Glomerular endothelial cell (primary cell): ENCODE data around the gene OR2Y1. TPM values are rescaled to one million over a fixed set of nuclear protein-coding genes. Genes with fewer than 3 reads are reported as not detected.
"Not testable (repeated sequence)": the region's sequence is repeated elsewhere in the genome, so short reads cannot be mapped to it uniquely, and the experiment has no call there.

Experiments
- DNase-seq: peaks from one replicate; pipeline ENCODE4 v3.0.0-alpha.2; 2011; ENCODE audit warnings: low read depth, low spot score; ENCODE audit errors: extremely low read depth
- total RNA-seq: library from RNA; depleted of rRNA; stranded (reverse); fragments of >200 nt; gene quantifications from 2 replicates; pipeline ENCODE4 v1.2.3, GENCODE V29; 2015

OR2Y1 gene
- total RNA-seq, 1 donor from 2014 or later = not detected

DNA sequence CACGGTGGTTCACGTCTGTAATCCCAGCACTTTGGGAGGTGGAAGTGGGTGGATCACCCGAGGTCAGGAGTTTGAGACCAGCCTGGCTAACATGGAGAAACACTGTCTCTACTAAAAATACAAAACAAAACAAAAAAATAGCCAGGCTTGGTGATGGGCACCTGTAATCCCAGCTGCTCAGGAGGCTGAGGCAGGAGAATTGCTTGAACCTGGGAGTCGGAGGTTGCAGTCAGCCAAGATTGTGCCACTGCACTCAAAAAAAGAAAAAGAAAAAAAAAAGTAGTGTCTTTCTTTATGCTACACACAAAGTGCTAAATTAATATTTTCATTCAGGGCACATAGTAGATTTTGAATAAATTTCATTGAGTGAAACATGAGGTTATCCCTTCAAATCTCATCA, 1.1 kb upstream of the OR2Y1 start:
- DNase-seq = not testable (repeated sequence)

DNA sequence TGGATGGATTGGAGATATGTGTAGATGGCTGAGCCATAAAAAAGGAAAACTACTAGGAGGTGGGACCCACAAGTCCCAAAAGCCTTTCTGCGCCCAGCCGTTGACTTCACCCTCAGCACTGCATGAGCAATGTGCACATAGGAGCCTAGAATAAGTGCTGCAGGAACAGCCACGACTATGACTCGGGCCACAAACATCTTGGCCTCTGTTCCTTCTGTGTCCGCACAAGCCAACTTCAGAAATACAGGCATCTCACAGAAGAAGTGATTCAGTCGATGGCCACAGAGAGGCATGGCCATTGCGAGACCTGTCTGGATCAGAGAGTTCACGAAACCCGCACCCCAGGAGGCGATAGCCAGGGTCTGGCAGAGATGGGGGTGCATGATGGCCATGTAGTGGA, 587 bp downstream of the OR2Y1 start:
- DNase-seq = no peak

DNA sequence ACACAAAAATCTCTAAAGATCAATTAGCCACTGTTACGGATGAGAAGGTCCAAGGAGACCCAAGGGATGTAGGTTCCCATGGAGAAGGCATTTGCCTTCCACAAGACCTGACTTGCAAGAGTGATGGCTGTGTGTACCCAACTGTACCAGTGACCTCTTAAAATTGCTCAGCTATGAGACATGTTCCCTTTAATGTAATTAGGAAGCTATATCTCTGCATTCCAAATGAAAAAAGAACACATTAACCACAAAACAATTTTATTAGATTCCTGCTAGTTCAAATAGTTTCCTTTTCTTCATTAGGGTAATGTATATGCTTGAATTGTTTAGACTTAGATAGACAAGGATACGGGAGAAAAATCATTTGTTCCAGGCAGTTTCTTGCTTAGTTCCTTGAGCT, 3.3 kb downstream of the OR2Y1 start:
- DNase-seq = no peak

DNA sequence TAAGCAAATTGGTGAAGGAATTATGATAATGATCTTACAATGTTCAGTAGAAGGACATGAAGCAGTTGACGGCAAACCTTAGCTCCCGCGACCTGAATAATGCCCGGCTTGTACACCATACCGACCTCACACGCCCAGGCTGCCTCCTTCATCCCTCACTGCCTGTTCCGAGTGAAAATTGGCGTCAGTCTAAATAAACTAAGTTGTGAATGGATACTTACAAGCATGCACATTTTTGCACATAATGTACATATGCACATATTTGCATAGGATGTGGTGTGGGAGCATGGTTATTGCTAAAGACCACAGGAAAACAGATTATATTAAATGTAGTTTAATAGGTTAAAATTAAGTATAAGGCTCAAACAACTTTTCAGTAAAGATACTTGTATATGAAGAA, 14.9 kb downstream of the OR2Y1 start:
- DNase-seq = no peak

DNA sequence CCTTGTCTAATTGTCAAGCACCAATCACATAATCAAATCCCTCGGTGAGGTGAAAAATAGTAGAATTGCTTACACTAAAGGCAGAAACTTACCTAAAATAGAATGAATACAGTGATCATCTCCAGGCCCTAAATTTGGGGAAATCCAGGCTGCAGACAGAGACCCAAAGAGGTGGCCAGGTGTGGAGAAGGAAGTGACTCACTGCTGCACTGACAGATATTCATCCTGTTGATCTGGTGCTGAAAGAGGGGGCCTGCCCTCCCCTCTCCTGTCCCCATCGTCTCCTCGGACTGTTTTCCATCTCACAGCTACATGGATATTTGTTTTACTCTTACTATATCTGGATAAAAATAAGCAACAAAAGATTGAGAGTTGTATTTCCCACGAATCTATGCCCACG, 15.9 kb downstream of the OR2Y1 start:
- DNase-seq = no peak

DNA sequence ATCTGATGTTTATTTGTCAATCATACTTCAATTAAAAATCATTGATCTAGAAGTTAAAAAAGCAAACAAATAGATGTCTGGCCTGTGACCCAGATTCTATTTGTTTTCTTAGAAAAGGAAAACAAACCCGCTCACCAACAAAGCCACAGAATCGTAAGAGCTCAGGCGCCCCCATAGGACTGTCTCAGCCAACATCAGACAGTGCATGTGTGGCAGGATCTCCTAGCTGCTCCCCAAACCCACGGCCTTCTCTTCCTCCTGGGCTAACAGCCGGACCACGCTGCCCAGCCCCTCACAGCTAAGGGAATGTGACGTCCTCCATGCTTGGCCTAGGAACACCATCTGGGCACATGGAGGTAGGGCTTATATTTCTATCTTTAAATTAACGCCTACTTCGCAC, 19.4 kb downstream of the OR2Y1 start:
- no peak for DNase-seq

DNA sequence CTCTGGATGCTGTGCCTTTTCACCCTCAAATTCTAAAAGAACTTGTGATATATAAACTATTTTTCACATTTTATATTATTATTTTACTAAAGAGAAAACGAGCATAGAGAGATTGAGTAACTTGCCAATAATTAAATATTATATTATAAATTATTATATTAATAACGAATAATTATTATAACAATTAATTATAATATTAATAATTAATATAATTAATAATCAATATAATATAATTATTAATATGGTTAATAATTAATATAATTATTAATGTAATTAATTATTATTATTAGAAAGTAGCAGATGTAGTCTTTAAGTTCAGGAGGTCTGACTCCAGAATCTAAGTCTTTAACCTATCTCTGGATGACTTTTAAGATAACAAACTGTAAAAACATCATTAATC, 20.1 kb downstream of the OR2Y1 start:
- no peak for DNase-seq

DNA sequence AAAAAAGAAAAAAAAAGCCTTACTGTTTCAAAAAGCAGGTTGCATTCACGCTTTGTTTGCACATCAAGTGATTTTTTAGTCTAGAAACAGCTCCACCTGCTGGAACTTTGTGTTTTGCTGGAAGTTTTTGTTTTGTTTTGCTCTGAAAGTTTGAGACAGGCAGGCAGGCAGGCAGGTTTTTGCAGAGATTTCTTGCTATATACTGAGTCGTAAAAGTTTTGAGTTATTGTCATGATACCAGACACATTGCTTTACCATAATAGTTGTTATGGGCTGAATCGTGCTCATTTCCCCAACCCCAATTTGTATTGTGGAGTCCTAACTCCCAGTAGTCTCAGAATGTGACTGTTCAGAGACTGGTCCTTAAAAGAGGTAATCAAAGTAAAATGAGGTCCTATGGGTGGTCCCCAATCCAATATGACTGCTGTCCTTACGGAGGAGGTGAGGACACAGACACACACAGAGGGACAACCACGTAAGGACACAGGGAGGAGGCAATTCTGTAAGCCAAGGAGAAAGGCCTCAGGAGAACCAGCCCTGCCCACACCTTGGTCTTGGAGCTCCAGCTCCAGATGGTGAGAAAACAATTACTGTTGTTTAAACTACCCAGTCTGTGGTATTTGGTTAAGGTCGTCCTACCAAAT, 20.9 kb downstream of the OR2Y1 start:
- peak; percentile 10 for DNase-seq

DNA sequence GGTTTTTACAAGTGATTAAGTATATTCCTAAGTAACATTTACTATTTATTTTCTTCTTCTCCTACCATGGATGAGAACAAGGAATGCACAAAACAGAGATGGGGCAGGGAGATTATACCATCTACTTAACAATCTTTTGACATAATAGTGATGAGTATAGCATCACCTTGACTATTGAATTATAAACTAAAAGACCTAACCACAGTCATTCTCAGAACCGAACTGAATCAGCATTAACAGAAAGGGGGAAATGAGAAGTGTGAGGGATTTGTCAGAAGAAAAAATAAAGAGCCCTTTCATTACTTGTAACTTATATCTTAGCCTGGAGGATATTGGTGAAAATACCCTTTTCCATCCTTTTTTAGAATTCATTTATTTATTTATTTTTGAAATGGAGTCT, 21.9 kb downstream of the OR2Y1 start:
- no peak for DNase-seq

DNA sequence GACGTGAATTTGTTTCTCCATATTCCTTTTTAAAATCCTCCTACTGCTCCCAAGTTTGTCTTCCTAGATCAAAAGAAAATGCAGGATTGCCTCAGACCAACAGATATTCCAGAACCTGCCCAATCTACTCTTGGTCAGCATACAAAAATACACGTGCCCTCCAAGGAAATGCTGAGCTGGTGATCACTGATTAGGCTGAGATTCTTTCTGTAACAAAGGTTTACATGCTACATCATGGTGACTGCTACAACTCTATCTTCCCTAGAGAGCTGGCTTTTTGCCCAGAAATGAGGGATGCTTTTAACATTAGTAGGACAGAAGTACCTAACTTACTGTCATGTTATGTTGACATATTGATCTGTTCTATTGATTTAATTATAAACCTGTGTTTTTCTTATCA, 35.5 kb downstream of the OR2Y1 start:
- DNase-seq = no peak

DNA sequence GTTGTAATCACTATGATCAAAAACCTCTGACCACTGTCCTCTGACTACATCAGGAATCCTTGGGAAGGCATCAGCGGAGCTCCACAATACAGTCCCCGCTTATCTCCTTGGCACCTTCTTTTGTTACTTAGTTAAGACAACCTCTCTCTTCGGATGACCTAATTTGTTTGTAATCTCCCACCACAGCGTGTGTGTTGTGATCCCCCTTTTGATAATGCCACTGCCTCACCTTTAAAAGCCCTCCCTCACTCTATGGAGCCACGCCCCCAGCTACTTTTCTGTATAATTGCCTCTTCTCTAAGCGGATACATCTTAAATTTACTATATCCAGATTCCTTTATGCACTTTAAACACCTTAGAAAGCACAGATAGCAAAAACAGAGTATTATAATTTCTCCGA, 35.9 kb downstream of the OR2Y1 start:
- no peak for DNase-seq

DNA sequence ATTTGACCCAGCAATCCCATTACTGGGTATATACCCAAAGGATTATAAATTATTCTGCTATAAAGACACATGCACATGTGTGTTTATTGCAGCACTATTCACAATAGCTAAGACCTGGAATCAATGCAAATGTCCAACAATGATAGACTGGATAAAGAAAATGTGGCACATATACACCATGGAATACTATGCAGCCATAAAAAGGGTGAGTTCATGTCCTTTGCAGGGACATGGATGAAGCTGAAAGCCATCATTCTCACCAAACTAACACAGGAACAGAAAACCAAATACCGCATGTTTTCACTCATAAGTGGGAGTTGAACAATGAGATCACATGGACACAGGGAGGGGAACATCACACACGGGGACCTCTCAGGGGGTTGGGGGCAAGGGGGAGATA, 36.5 kb downstream of the OR2Y1 start:
- not testable (repeated sequence) for DNase-seq

DNA sequence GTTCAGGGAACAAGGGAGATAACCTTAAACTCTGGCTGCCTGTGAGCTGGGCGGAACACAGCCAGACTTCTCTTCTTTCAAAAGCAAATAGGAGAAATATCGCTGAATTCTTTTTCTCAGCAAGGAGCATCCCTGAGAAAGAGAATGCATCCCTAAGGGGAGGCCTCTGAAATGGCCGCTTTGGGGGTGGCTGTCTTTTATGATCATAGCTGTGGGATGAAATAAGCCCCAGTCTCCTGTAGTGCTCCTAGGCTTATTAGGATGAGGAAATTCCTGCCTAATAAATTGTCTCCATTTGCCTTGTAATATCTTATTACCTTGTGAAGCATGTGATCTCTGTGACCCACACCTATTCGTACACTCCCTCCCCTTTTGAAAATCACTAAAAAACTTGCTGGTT, 39.4 kb downstream of the OR2Y1 start:
- DNase-seq = not testable (repeated sequence)

DNA sequence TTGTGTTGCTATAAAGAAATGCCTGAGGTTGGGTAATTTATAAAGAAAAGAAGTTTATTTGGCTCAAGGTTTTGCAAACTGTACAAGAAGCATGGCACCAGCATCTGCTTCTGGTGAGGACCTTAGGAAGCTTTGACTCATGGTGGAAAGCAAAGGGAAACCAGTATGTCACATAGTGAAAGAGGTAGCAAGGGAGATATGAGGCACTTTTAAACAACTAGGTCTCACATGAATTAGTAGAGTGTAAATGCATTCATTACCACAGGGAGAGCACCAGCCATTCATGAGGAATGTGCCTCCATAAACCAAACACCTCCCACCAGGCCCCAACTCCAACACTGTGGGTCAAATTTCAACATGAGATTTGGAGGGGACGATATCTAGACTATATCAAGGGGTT, 40.8 kb downstream of the OR2Y1 start:
- DNase-seq = no peak

DNA sequence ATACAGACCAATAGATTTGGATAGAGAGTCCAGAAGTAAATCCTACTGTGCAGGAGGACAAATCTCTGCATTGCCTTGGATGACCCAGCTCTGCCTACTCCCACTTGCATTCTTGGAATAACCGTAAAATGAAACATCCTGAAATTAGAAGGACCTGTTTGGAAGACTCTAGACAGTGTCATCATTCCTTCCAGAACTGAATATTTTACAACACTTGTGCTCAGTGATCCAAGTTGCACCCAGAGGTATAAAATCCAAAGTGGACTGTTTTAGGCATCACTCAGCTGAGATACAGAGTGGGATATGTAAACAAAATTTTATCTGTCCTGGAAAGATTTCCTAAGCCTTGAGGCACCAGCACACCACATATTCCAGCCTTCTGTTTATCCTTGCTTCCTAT, 43.7 kb downstream of the OR2Y1 start:
- DNase-seq = no peak

DNA sequence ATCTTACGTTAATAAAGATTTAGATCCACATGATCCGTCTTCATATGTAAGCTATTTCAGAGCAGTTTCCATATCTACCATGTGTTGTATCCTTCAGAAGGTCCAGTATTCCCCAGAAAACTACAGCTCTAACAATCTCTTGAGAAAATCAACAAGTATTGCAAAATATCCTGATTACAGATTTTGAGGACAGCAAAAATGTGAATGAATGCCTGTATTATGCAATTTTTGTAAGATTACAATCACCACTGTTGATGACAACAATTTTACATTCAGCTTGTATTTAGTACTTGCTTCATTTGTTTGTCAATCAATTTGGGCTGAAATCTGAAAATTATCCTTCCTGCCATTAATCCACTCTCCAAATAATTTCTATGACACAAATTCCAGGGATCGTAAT, 47.4 kb downstream of the OR2Y1 start:
- DNase-seq = no peak

DNA sequence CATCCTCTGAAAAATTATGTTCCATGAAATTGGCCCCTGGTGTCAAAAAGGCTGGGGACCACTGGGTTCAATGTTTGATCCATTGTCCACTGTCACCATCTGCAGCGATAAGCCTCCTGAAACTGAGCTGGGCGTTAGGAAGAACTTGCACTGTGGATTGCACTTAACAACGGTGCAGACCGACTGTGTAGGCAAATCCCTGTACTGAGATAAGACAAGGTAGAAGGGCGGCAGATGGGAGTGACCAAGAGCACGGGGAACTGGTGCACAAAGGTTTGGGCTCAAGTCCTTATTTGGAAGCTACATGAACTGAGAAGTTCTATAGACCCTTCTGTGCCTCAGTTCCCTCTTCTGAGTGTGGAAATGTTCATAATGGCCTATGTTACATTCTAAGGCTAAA, 48.8 kb downstream of the OR2Y1 start:
- no peak for DNase-seq

DNA sequence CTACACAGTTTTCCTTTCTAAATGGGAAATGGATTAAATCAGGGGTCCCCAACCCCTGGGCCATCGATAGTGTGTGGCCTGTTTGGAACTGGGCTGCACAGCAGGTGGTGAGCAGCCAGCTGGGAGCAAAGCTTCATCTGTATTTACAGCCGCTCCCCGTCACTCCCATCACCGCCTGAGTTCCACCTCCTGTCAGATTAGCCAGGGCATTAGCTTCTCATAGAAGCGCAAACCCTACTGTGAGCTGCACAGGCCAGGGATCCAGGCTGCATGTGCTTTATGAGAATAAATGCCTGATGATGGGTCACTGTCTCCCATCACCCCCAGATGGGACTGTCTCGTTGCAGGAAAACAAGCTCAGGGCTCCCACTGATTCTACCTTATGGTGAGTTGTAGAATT, 49.3 kb downstream of the OR2Y1 start:
- no peak for DNase-seq

DNA sequence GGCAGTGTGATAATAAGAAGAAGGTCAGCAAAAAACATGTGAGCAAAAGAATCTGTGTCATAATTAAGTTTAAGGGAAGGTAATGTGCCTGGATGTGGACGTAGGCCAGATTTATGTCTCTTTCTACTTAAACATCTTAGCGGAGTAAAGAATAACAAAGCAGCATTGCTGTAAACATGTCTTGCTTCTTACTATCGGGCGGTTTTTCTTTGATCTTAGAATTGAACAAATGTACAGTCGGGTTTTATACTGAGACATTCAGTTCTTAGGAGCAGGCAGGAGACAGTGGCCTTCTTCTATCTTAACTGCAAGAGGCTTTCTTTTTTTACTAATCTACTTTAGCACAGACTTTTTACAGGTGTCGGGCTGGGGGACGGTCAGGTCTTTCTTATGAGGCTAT, 50.1 kb downstream of the OR2Y1 start:
- DNase-seq = no peak
